Mesenchymal stem cell (in vitro differentiated cells and primary cell): Measurements from ENCODE around the gene PLCD1.

ENCODE experiments used
- DNase-seq: peaks from one replicate; pipeline ENCODE4 v3.0.0-alpha.2; 2013
- H2AFZ ChIP-seq: one replicate; pipeline ENCODE4 v1.6.1; 2013; ENCODE audit warnings: low read depth, mild to moderate bottlenecking, control low read depth, inconsistent platforms, low read length, moderate library complexity
- H2AK5ac ChIP-seq: 2 replicates; pipeline ENCODE4 v1.6.1; 2013; ENCODE audit warnings: low read length, moderate library complexity, mild to moderate bottlenecking, inconsistent platforms; ENCODE audit not compliant: severe bottlenecking
- H2BK120ac ChIP-seq: one replicate; pipeline ENCODE4 v1.6.1; 2013; ENCODE audit warnings: low read depth, mild to moderate bottlenecking, inconsistent platforms, low read length, moderate library complexity
- H2BK12ac ChIP-seq, 2 experiments: one replicate each; pipeline ENCODE4 v1.6.1; 2013; ENCODE audit warnings: inconsistent platforms in 2 of 2, low read length in 2 of 2, mild to moderate bottlenecking in 2 of 2, moderate library complexity in 2 of 2, control low read depth in 1 of 2
- H2BK15ac ChIP-seq: one replicate; pipeline ENCODE4 v1.6.1; 2013; ENCODE audit warnings: mild to moderate bottlenecking, low read depth, inconsistent platforms; ENCODE audit not compliant: poor library complexity, severe bottlenecking
- H2BK5ac ChIP-seq: 2 replicates; pipeline ENCODE4 v1.6.1; 2013; ENCODE audit warnings: low read depth, mild to moderate bottlenecking, low read length, control low read depth, inconsistent platforms; ENCODE audit not compliant: poor library complexity, severe bottlenecking
- H3K14ac ChIP-seq, 2 experiments: one replicate each; pipeline ENCODE4 v1.6.1; 2013; ENCODE audit warnings: inconsistent platforms in 2 of 2, low read length in 2 of 2, control low read depth in 1 of 2, mild to moderate bottlenecking in 1 of 2, moderate library complexity in 1 of 2
- H3K18ac ChIP-seq, 2 experiments: one replicate each; pipeline ENCODE4 v1.6.1; 2013; ENCODE audit warnings: inconsistent platforms in 2 of 2, low read length in 2 of 2, control low read depth in 1 of 2, low read depth in 1 of 2, mild to moderate bottlenecking in 1 of 2
- H3K23ac ChIP-seq, 2 experiments: one replicate each; pipeline ENCODE4 v1.6.1; 2013; ENCODE audit warnings: inconsistent platforms in 2 of 2, low read length in 2 of 2, mild to moderate bottlenecking in 2 of 2, moderate library complexity in 2 of 2, control low read depth in 1 of 2
- H3K27ac ChIP-seq: 2 replicates; pipeline ENCODE4 v1.5.1; 2013; ENCODE audit warnings: mild to moderate bottlenecking, moderate library complexity, low read length, control low read depth, inconsistent platforms; ENCODE audit not compliant: poor library complexity, severe bottlenecking
- H3K27me3 ChIP-seq, 2 experiments: 2 replicates each; pipeline versions ENCODE4 v1.6.1 to v1.7.0; 2013; ENCODE audit warnings: low read length in 2 of 2, mild to moderate bottlenecking in 2 of 2, moderate library complexity in 2 of 2, control low read depth in 1 of 2, inconsistent platforms in 1 of 2; ENCODE audit not compliant: control insufficient read depth in 1 of 2, insufficient read depth in 1 of 2
- H3K36me3 ChIP-seq, 2 experiments: 2 replicates each; pipeline versions ENCODE4 v1.6.1 to v1.7.0; 2013; ENCODE audit warnings: low read length in 2 of 2, control low read depth in 1 of 2, inconsistent platforms in 1 of 2, low read depth in 1 of 2, mild to moderate bottlenecking in 1 of 2; ENCODE audit not compliant: insufficient read depth in 2 of 2, control insufficient read depth in 1 of 2
- H3K4ac ChIP-seq, 2 experiments: one replicate each; pipeline ENCODE4 v1.6.1; 2013; ENCODE audit warnings: inconsistent platforms in 2 of 2, low read length in 2 of 2, mild to moderate bottlenecking in 2 of 2, moderate library complexity in 2 of 2, control low read depth in 1 of 2, low read depth in 1 of 2
- H3K4me1 ChIP-seq: 2 replicates; pipeline ENCODE4 v1.6.1; 2013; ENCODE audit warnings: low read depth, low read length, control low read depth; ENCODE audit not compliant: control insufficient read depth, insufficient read depth
- H3K4me2 ChIP-seq: 2 replicates; pipeline ENCODE4 v1.6.1; 2013; ENCODE audit warnings: low read length, mild to moderate bottlenecking, inconsistent platforms; ENCODE audit not compliant: poor library complexity, severe bottlenecking
- H3K4me3 ChIP-seq, 2 experiments: 2 replicates each; pipeline versions ENCODE4 v1.5.1 to v1.7.0; 2013; ENCODE audit warnings: low read length in 2 of 2, mild to moderate bottlenecking in 2 of 2, control low read depth in 1 of 2, low read depth in 1 of 2; ENCODE audit not compliant: insufficient read depth in 1 of 2
- H3K79me1 ChIP-seq: replicated peaks from 2 replicates; pipeline ENCODE4 v1.6.1; 2013; ENCODE audit warnings: mild to moderate bottlenecking, control low read depth, low read length, inconsistent platforms; ENCODE audit not compliant: poor library complexity, severe bottlenecking
- H3K9ac ChIP-seq: 2 replicates; pipeline ENCODE4 v1.7.0; 2013; ENCODE audit warnings: mild to moderate bottlenecking, low read length, moderate library complexity
- H3K9me3 ChIP-seq: 2 replicates; pipeline ENCODE4 v1.7.0; 2013; ENCODE audit warnings: mild to moderate bottlenecking, low read length; ENCODE audit not compliant: control insufficient read depth
- H4K8ac ChIP-seq: one replicate; pipeline ENCODE4 v1.6.1; 2013; ENCODE audit warnings: inconsistent platforms, mild to moderate bottlenecking, low read length, moderate library complexity
- H4K91ac ChIP-seq: one replicate; pipeline ENCODE4 v1.6.1; 2013; ENCODE audit warnings: mild to moderate bottlenecking, low read length, inconsistent platforms
- WGBS: methylation state at CpG from one replicate; pipeline ENCODE4 v1.1.7; 2013; ENCODE audit warnings: mixed read lengths; 5-methylcytosine and 5-hydroxymethylcytosine counted together

The PLCD1 gene

GRCh38 chr3:38030126-38031021 lies 932 bp upstream of the PLCD1 start:
- Histone ChIP-seq H3K4ac (peak overlapping the region in 1 of 2 experiments; percentile 76), H3K18ac (peak overlapping the region; percentile 14 to 71), H3K27me3 (no peaks in the 10 kb centered on the region), H2BK120ac (no peak overlapping the region), H2AFZ (peak overlapping the region; percentile 95), H3K4me2 (peak overlapping the region; percentile 98), H2BK12ac (peak overlapping the region in 1 of 2 experiments; percentile 33), H3K14ac (peak overlapping the region in 1 of 2 experiments; percentile 35), H2BK15ac (peak overlapping the region; percentile 0), H3K9ac (peak overlapping the region; percentile 96), H3K27ac (no peak overlapping the region), H2AK5ac (no peak overlapping the region), H4K8ac (peak overlapping the region; percentile 66), H3K4me3 (peak overlapping the region; percentile 79 to 80), H3K9me3 (no peaks in the 10 kb centered on the region), H3K4me1 (peaks cover 23% of the 10 kb centered on the region), H2BK5ac (no peak overlapping the region), H3K36me3 (no peaks in the 10 kb centered on the region), H4K91ac (peak overlapping the region; percentile 29), H3K23ac (peak overlapping the region in 1 of 2 experiments; percentile 83), H3K79me1 (no peaks in the 10 kb centered on the region)
- whole genome bisulfite sequencing, result 78% methylated on average over 6 of the region's 8 CpGs
- no peak for DNase-seq

- 9% methylated on average over 35 of the region's 45 CpGs for WGBS
- H4K91ac ChIP-seq, result no peak overlapping the region
- peak overlapping the region; percentile 11 for H2BK120ac ChIP-seq
- peaks cover 26% of the 10 kb centered on the region for H3K4me1 ChIP-seq
- peak overlapping the region; percentile 88 for H3K9ac ChIP-seq
- H3K14ac ChIP-seq, result no peak overlapping the region
- H2BK5ac ChIP-seq, result no peak overlapping the region
- H2AFZ ChIP-seq, result no peak overlapping the region
- DNase-seq, result peak; percentile 14
- H2AK5ac ChIP-seq, result no peak overlapping the region
- H2BK12ac ChIP-seq, result no peak overlapping the region
- no peak overlapping the region for H3K27ac ChIP-seq
- no peak overlapping the region for H4K8ac ChIP-seq
- H3K27me3 ChIP-seq, result no peaks in the 10 kb centered on the region
- H3K23ac ChIP-seq, result no peak overlapping the region
- H3K36me3 ChIP-seq, result no peaks in the 10 kb centered on the region
- H3K9me3 ChIP-seq, result no peaks in the 10 kb centered on the region
- peak overlapping the region; percentile 98 for H3K4me2 ChIP-seq
- H2BK15ac ChIP-seq, result no peak overlapping the region
- no peak overlapping the region for H3K4ac ChIP-seq
- H3K79me1 ChIP-seq, result no peaks in the 10 kb centered on the region
- H3K4me3 ChIP-seq, result peak overlapping the region; percentile 79 to 80
- H3K18ac ChIP-seq, result peak overlapping the region in 1 of 2 experiments; percentile 25
Observed at GRCh38 chr3:38028621-38029361, 651 bp downstream of the PLCD1 start.

GRCh38 chr3:38027466-38028465 lies 1.7 kb downstream of the PLCD1 start:
- Histone ChIP-seq H3K36me3 (no peaks in the 10 kb centered on the region), H3K79me1 (no peaks in the 10 kb centered on the region), H2BK120ac (no peak overlapping the region), H2BK5ac (no peak overlapping the region), H3K4ac (no peak overlapping the region), H3K14ac (no peak overlapping the region), H2BK12ac (no peak overlapping the region), H3K4me3 (peak overlapping the region in 1 of 2 experiments; percentile 79), H3K9me3 (no peaks in the 10 kb centered on the region), H2AFZ (no peak overlapping the region), H2BK15ac (no peak overlapping the region), H3K4me2 (no peak overlapping the region), H3K4me1 (peaks cover 28% of the 10 kb centered on the region), H3K18ac (no peak overlapping the region), H3K23ac (no peak overlapping the region), H3K27me3 (no peaks in the 10 kb centered on the region), H4K8ac (no peak overlapping the region), H2AK5ac (no peak overlapping the region), H4K91ac (no peak overlapping the region), H3K27ac (no peak overlapping the region), H3K9ac (peak overlapping the region; percentile 88)
- 92% methylated on average over 5 of the region's 6 CpGs for WGBS
- peak; percentile 16 for DNase-seq
